Activated T-cell treated with anti-CD3 and anti-CD28 coated beads, Interleukin-2, amount 50 U/mL, for 24 hours (primary cell): ENCODE results near the gene PKP2.

Experiments used
- DNase-seq: peaks from one replicate; pipeline ENCODE4 v3.0.0-alpha.2; 2020
- H3K27ac Mint-ChIP-seq: 2 replicates; pipeline ENCODE4 v1.8.0; 2020; ENCODE audit warnings: mild to moderate bottlenecking, mixed read lengths
- H3K27me3 Mint-ChIP-seq: 2 replicates; pipeline ENCODE4 v1.8.0; 2020; ENCODE audit warnings: mixed read lengths
- H3K36me3 Mint-ChIP-seq: 2 replicates; pipeline ENCODE4 v1.8.0; 2020; ENCODE audit warnings: low read depth, mixed read lengths
- H3K4me1 Mint-ChIP-seq: 2 replicates; pipeline ENCODE4 v1.8.0; 2020; ENCODE audit warnings: low read depth, mixed read lengths
- H3K4me3 Mint-ChIP-seq: 2 replicates; pipeline ENCODE4 v1.8.0; 2020; ENCODE audit warnings: mild to moderate bottlenecking, moderate library complexity, mixed read lengths
- H3K9me3 Mint-ChIP-seq: 2 replicates; pipeline ENCODE4 v1.8.0; 2020; ENCODE audit warnings: mixed read lengths

The PKP2 gene

DNA sequence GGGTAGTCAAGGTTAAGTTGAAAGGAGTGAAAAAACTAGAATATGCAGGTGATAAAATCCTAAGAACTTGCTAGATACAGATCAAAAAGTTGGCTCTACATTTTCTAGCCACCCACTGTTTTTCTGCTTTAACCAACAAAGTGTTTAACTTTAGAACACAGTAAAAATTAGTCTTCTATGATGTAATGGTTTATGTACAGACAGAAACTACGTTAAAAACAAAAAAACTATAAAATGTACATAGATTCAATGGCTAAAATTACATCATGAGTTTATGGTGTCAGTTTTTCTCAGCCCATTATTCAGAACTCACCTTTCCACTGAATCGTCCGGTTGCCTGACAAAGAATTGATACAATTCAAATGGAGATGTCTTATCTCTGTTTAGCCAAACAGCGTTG is 143.0 kb downstream of the PKP2 start:
- H3K27ac Mint-ChIP-seq = peak overlapping the region; percentile 96
- peaks cover 67% of the 10 kb centered on the region for H3K36me3 Mint-ChIP-seq

DNA sequence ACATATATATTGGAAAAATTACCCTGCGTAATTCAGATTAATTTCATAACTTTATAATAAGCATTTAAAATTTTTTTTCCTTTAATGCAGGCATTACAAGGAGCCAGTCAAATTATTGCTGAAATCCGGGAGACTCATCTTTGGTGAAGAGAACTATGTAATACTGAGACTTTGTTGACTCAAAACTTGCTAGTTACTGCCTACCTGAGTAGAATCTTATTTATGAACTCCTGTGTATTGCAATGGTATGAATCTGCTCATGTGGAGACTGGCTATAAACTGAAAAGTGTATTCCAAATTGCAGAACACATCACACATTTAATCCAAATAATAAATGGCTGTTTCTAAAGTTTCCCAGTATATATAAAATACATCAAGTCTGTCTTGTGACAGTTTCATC is 153.3 kb downstream of the PKP2 start:
- Mint-ChIP-seq H3K36me3 (peaks cover 97% of the 10 kb centered on the region), H3K27ac (peak overlapping the region; percentile 60), H3K4me1 (peaks cover 25% of the 10 kb centered on the region), H3K9me3 (no peaks in the 10 kb centered on the region), H3K27me3 (no peaks in the 10 kb centered on the region), H3K4me3 (no peak overlapping the region)
- DNase-seq = no peak

More for the DNA sequence above, 143.0 kb downstream of the PKP2 start:
- no peak for DNase-seq
- Mint-ChIP-seq H3K27me3 (no peaks in the 10 kb centered on the region), H3K4me1 (peaks cover 26% of the 10 kb centered on the region), H3K9me3 (no peaks in the 10 kb centered on the region), H3K4me3 (peak overlapping the region; percentile 94)

DNA sequence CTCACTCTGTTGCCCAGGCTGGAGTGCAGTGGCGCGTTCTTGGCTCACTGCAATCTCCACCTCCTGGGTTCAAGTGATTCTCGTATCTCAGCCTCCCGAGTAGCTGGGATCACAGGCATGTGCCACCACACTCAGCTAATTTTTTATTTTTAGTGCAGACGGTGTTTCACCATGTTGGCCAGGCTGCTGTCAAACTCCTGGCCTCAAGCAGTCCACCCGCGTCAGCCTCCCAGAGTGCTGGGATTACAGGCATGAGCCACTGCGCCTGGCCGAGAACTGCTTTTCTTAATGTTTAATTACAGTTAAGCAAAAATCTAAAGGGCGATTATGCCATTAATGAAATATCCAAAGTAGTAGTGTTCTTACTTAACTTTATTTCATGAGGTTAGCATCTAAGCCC is 154.4 kb downstream of the PKP2 start:
- Mint-ChIP-seq H3K9me3 (no peaks in the 10 kb centered on the region), H3K4me3 (no peak overlapping the region), H3K4me1 (peaks cover 26% of the 10 kb centered on the region), H3K27me3 (no peaks in the 10 kb centered on the region), H3K36me3 (peaks cover 97% of the 10 kb centered on the region), H3K27ac (peak overlapping the region; percentile 22)
- DNase-seq = no peak
